ENCODE measurements around the gene FAM110C. TPM values are rescaled to one million over a fixed set of nuclear protein-coding genes. Genes with fewer than 3 reads are reported as not detected.

FAM110C gene, protein sequence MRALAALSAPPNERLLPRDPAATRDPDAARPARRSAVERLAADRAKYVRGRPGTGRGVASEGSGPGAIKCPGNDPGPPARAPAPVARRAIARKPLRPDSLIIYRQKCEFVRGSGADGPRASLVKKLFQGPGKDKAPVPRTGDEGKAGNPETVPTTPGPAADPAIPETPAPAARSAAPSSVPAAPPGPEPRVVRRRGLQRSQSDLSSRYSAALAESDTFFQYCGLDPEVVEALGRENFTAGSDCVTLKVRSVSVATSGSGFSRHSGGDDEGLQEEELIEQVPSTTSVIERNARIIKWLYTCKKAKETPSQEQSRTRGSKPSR
- polyA plus RNA-seq (2012; ENCODE audit: insufficient read depth, insufficient read length, low read depth): not detected

GRCh38 chr2:46471-47345 lies at the start of gene FAM110C:
Gene FAM110C (minus strand): TSS chr2:46505. CDS start chr2:46385, 120 bp downstream.
- TF ChIP-seq, protein P1, sequence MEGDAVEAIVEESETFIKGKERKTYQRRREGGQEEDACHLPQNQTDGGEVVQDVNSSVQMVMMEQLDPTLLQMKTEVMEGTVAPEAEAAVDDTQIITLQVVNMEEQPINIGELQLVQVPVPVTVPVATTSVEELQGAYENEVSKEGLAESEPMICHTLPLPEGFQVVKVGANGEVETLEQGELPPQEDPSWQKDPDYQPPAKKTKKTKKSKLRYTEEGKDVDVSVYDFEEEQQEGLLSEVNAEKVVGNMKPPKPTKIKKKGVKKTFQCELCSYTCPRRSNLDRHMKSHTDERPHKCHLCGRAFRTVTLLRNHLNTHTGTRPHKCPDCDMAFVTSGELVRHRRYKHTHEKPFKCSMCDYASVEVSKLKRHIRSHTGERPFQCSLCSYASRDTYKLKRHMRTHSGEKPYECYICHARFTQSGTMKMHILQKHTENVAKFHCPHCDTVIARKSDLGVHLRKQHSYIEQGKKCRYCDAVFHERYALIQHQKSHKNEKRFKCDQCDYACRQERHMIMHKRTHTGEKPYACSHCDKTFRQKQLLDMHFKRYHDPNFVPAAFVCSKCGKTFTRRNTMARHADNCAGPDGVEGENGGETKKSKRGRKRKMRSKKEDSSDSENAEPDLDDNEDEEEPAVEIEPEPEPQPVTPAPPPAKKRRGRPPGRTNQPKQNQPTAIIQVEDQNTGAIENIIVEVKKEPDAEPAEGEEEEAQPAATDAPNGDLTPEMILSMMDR (IDR thresholded peaks at IDR 0.05; ENCODE audit: low read depth, low read length): no peak
- no peak for DNase-seq
- Histone ChIP-seq H3K36me3 (no peaks in the 10 kb centered on the region), H3K27me3 (peaks cover 8% of the 10 kb centered on the region), H3K4me1 (no peaks in the 10 kb centered on the region), H3K4me3 (ENCODE audit: low read depth, low read length) (no peak within 1 kb of the TSS), H3K9me3 (no peaks in the 10 kb centered on the region)

DNA sequence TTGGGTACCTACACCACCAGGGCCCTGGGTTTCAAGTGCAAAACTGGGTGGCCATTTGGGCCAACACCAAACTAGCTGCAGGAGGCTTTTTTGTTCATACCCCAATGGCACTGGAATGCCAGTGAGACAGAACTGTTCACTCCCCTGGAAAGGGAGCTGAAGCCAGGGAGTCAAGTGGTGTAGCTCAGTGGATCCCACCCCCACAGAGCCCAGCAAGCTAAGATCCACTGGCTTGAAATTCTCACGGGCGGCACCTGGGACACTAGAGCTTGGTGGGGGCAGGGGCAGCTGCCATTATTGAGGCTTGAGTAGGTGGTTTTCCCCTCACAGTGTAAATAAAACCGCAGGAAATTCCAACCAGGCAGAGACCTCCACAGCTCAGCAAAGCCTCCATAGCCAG lies 46.0 kb upstream of the FAM110C start:
- no peak for DNase-seq
- TF ChIP-seq, protein P1 (IDR thresholded peaks at IDR 0.05; ENCODE audit: low read depth, low read length): no peak
- Histone ChIP-seq H3K27me3 (no peaks in the 10 kb centered on the region), H3K9me3 (no peaks in the 10 kb centered on the region), H3K4me3 (ENCODE audit: low read depth, low read length) (no peak overlapping the region), H3K36me3 (no peaks in the 10 kb centered on the region), H3K4me1 (no peaks in the 10 kb centered on the region)

DNA sequence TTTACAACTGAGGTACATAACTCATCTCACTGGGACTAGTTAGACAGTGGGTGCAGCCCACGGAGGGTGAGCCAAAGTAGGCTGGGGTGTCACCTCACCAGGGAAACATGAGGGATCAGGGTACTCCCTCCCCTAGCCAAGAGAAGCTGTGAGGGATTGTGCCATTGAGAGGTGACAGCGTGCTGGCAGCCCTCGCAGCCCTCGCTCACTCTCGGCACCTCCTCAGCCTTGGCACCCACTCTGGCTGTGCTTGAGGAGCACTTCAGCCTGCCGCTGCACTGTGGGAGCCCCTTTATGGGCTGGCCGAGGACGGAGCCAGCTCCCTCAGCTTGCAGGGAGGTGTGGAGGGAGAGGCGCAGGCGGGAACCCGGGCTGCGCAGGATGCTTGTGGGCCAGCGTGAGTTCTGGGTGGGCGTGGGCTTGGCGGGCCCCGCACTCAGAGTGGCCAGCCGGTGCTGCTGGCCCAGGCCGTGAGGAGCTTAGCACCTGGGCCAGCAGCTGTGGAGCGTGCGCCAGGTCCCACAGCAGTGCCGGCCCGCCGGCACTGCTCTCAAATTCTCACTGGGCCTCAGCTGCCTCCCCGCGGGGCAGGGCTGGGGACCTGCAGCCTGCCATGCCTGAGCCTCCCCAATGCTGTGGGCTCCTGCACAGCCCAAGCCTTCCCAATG lies 44.5 kb upstream of the FAM110C start:
- H3K4me1 ChIP-seq: no peaks in the 10 kb centered on the region
- DNase-seq: no peak
- H3K36me3 ChIP-seq: no peaks in the 10 kb centered on the region
- TF ChIP-seq, protein P1 (IDR thresholded peaks at IDR 0.05; ENCODE audit: low read depth, low read length): no peak
- H3K4me3 ChIP-seq (ENCODE audit: low read depth, low read length): no peak overlapping the region
- no peaks in the 10 kb centered on the region for H3K27me3 ChIP-seq
- no peaks in the 10 kb centered on the region for H3K9me3 ChIP-seq

- H3K9me3 ChIP-seq: no peaks in the 10 kb centered on the region
- H3K4me3 ChIP-seq (ENCODE audit: low read depth, low read length): no peak overlapping the region
- no peak for DNase-seq
- H3K4me1 ChIP-seq: no peaks in the 10 kb centered on the region
- H3K36me3 ChIP-seq: no peaks in the 10 kb centered on the region
- H3K27me3 ChIP-seq: no peaks in the 10 kb centered on the region
- TF ChIP-seq, protein P1 (IDR thresholded peaks at IDR 0.05; ENCODE audit: low read depth, low read length): no peak
Observed at GRCh38 chr2:85761-86160, 39.5 kb upstream of the FAM110C start.

GRCh38 chr2:84121-84520 lies 37.8 kb upstream of the FAM110C start:
- Histone ChIP-seq H3K4me1 (no peaks in the 10 kb centered on the region), H3K36me3 (no peaks in the 10 kb centered on the region), H3K9me3 (no peaks in the 10 kb centered on the region), H3K4me3 (ENCODE audit: low read depth, low read length) (no peak overlapping the region), H3K27me3 (no peaks in the 10 kb centered on the region)
- DNase-seq: no peak
- TF ChIP-seq, protein P1 (IDR thresholded peaks at IDR 0.05; ENCODE audit: low read depth, low read length): no peak
